Measurements from ENCODE around the gene WSCD2.

DNA sequence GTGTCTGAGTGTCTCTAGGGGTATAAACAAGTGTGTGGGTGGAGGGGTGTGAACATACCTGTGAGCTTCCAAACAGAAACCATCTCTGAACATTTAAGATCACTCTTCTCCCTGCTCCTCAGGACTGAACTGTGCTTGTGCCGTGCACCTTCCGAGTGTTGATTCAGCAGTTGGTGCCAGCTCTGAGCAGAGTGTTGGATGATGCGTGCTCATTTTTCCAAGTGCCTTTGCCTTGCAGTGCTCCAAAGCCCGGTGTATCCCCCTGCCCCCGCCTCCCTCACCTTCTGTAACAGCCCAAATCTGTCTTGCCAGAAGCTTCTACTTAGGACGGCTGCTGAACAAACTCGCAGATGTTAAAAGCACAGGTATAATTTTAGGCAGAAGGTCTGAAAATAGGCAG is 4.4 kb downstream of the WSCD2 start:
- TF ChIP-seq CTCF (conservative IDR thresholded peaks at IDR 0.05; ENCODE audit: low read length) (no peak), EZH2phosphoT487 (IDR thresholded peaks at IDR 0.05; ENCODE audit: borderline replicate concordance, low read depth, low read length) (no peak)
